HepG2 (cell line): ENCODE measurements around the gene AGPAT2. TPM values are rescaled to one million over a fixed set of nuclear protein-coding genes. Genes with fewer than 3 reads are reported as not detected.

Experiments used
- ARID2 ChIP-seq: sonication (generic); formaldehyde crosslinking; IDR thresholded peaks from 2 replicates; pipeline ENCODE4 v1.8.1; 2022; ENCODE audit warnings: mild to moderate bottlenecking, missing genetic modification reagents, borderline replicate concordance
- ATF5 ChIP-seq: sonication (generic); formaldehyde crosslinking; IDR thresholded peaks from 2 replicates; pipeline ENCODE4 v1.4.0; 2020; ENCODE audit warnings: mild to moderate bottlenecking, low read depth, missing genetic modification reagents
- CCDC6 ChIP-seq: sonication (generic); formaldehyde crosslinking; IDR thresholded peaks from 2 replicates; pipeline ENCODE4 v1.8.1; 2022; ENCODE audit warnings: mild to moderate bottlenecking, missing genetic modification reagents, moderate library complexity
- CTCF ChIP-seq: sonication (generic); formaldehyde crosslinking; IDR thresholded peaks from 2 replicates; pipeline ENCODE4 v1.5.0; 2020; ENCODE audit warnings: mild to moderate bottlenecking, missing genetic modification reagents, moderate library complexity
- GRHL1 ChIP-seq: sonication (generic); formaldehyde crosslinking; conservative IDR thresholded peaks from 2 replicates; pipeline ENCODE4 v1.8.0; 2022; ENCODE audit warnings: missing genetic modification reagents
- HNRNPK ChIP-seq: fragments of 200-400 bp; formaldehyde crosslinking; IDR thresholded peaks from 2 replicates; pipeline ENCODE4 v1.6.1; 2018; ENCODE audit warnings: low read length, low read depth, moderate library complexity, mild to moderate bottlenecking; ENCODE audit not compliant: poor library complexity, severe bottlenecking
- PHF20 ChIP-seq: sonication (generic); formaldehyde crosslinking; IDR thresholded peaks from 2 replicates; pipeline ENCODE4 v1.5.0; 2020; ENCODE audit warnings: mild to moderate bottlenecking, missing genetic modification reagents
- SOX6 ChIP-seq, 2 experiments: fragments of 450-650 bp in 1 of 2; sonication (generic) in 1 of 2; formaldehyde crosslinking in 1 of 2; IDR thresholded peaks; 2 replicates each; pipeline versions ENCODE4 v1.4.0 to v1.6.1; 2017 to 2020; ENCODE audit warnings: antibody characterized with exemption in 1 of 2, mild to moderate bottlenecking in 1 of 2, missing genetic modification reagents in 1 of 2
- SRSF9 ChIP-seq: fragments of 200-400 bp; formaldehyde crosslinking; IDR thresholded peaks from 2 replicates; pipeline ENCODE4 v1.6.1; 2018; ENCODE audit warnings: borderline replicate concordance, mild to moderate bottlenecking, low read depth, low read length; ENCODE audit not compliant: insufficient read depth, poor library complexity, severe bottlenecking
- TSC22D2 ChIP-seq: sonication (generic); formaldehyde crosslinking; IDR thresholded peaks from 2 replicates; pipeline ENCODE4 v1.5.1; 2020; ENCODE audit warnings: missing genetic modification reagents, mild to moderate bottlenecking, borderline replicate concordance
- ZBTB20 ChIP-seq: sonication (generic); formaldehyde crosslinking; IDR thresholded peaks from 2 replicates; pipeline ENCODE4 v1.8.1; 2023; ENCODE audit warnings: missing genetic modification reagents, low read depth, mild to moderate bottlenecking, borderline replicate concordance
- ZBTB8A ChIP-seq: sonication (generic); formaldehyde crosslinking; IDR thresholded peaks from 2 replicates; pipeline ENCODE4 v1.4.0; 2020; ENCODE audit warnings: mild to moderate bottlenecking, low read depth, missing genetic modification reagents, borderline replicate concordance
- ZNF441 ChIP-seq: sonication (generic); formaldehyde crosslinking; IDR thresholded peaks from 2 replicates; pipeline ENCODE4 v1.7.0; 2021; ENCODE audit warnings: missing genetic modification reagents, borderline replicate concordance
- ZNF546 ChIP-seq: sonication (generic); formaldehyde crosslinking; conservative IDR thresholded peaks from 2 replicates; pipeline ENCODE4 v1.8.1; 2023; ENCODE audit warnings: mild to moderate bottlenecking, missing genetic modification reagents
- ZNF674 ChIP-seq: sonication (generic); formaldehyde crosslinking; IDR thresholded peaks from 2 replicates; pipeline ENCODE4 v1.5.0; 2020; ENCODE audit warnings: low read depth, mild to moderate bottlenecking, missing genetic modification reagents
- ZSCAN20 ChIP-seq: sonication (generic); formaldehyde crosslinking; IDR thresholded peaks from 2 replicates; pipeline ENCODE4 v1.4.0; 2020; ENCODE audit warnings: missing genetic modification reagents, mild to moderate bottlenecking, borderline replicate concordance
- polyA plus RNA-seq, 8 experiments: library from polyadenylated mRNA; depleted of rRNA in 3 of 8; stranded (reverse) in 7 of 8; unstranded in 1 of 8; fragments of >200 nt; fragmentation: Illumina TruSeq in 4 of 8; extraction: Trizol in 4 of 8; gene quantifications; 2 replicates each; pipeline versions ENCODE4 v1.2.1 to v1.2.3, GENCODE V29; 2011 to 2016; ENCODE audit warnings: low read depth in 4 of 8, missing spikeins in 1 of 8, mixed read lengths in 1 of 8; ENCODE audit not compliant: insufficient read depth in 1 of 8
- total RNA-seq, 5 experiments: library from RNA; depleted of rRNA; stranded (reverse); fragments of >200 nt; fragmentation: Illumina TruSeq; extraction: Trizol; gene quantifications; 2 replicates each; pipeline ENCODE4 v1.2.3, GENCODE V29; 2016; ENCODE audit warnings: low read depth in 1 of 5
- TF ChIP-seq, protein P1 (sequence below): sonication (generic); formaldehyde crosslinking; IDR thresholded peaks from 2 replicates; pipeline ENCODE4 v1.5.0; 2020; ENCODE audit warnings: missing genetic modification reagents
- TF ChIP-seq, protein P2 (sequence below): sonication (generic); formaldehyde crosslinking; IDR thresholded peaks from 2 replicates; pipeline ENCODE4 v1.4.0; 2020; ENCODE audit warnings: missing genetic modification reagents, mild to moderate bottlenecking, borderline replicate concordance
- TF ChIP-seq, protein P3 (sequence below): sonication (generic); formaldehyde crosslinking; IDR thresholded peaks from 2 replicates; pipeline ENCODE4 v1.5.1; 2020; ENCODE audit warnings: missing genetic modification reagents, mild to moderate bottlenecking, borderline replicate concordance

Gene AGPAT2
- total and polyA plus RNA-seq, 2 of the 13 experiments (the other 11 are each of a cell fraction or from before 2014, with no cell fraction given) = 3.9 to 25.8 TPM

DNA sequence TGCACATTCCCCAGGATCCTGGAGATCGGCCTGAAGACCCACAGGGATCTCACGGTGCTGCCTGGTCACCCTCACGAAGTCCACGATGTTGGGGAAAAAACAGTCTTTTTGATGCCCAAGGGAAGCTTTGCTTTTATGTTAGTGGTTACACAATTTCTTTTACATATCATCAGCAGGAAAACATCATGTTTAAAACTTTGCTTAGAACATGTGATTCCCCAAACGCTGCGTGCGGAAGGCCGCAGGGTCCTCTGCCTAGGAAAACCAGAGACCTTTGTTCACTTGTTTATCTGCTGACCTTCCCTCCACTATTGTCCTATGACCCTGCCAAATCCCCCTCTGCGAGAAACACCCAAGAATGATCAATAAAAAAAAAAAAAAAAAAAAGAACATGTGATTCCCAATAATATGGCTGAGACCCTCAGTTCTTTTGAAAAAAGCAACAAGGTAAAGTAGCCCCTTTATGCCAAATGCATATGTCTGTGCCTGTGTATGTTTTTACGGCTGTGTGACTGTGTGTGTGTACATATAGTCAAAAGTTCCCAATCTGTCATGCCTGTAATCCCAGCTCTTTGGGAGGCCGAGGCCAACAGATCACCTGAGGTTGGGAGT lies 11.5 kb upstream of the AGPAT2 start (continued):
- TF ChIP-seq, protein P1, sequence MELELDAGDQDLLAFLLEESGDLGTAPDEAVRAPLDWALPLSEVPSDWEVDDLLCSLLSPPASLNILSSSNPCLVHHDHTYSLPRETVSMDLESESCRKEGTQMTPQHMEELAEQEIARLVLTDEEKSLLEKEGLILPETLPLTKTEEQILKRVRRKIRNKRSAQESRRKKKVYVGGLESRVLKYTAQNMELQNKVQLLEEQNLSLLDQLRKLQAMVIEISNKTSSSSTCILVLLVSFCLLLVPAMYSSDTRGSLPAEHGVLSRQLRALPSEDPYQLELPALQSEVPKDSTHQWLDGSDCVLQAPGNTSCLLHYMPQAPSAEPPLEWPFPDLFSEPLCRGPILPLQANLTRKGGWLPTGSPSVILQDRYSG = no peak
- no peak for TF ChIP-seq ZSCAN20 (CRISPR knock-in tag)
- TF ChIP-seq PHF20 = no peak
- TF ChIP-seq CCDC6 (CRISPR knock-in tag) = no peak
- TF ChIP-seq ZNF441 = no peak
- no peak for TF ChIP-seq ZNF674 (CRISPR knock-in tag)
- no peak for TF ChIP-seq ZBTB8A (CRISPR knock-in tag)
- TF ChIP-seq ZNF546 (CRISPR knock-in tag) = no peak
- TF ChIP-seq, protein P2, sequence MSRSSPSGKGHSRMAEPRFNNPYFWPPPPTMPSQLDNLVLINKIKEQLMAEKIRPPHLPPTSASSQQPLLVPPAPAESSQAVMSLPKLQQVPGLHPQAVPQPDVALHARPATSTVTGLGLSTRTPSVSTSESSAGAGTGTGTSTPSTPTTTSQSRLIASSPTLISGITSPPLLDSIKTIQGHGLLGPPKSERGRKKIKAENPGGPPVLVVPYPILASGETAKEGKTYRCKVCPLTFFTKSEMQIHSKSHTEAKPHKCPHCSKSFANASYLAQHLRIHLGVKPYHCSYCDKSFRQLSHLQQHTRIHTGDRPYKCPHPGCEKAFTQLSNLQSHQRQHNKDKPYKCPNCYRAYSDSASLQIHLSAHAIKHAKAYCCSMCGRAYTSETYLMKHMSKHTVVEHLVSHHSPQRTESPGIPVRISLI (CRISPR knock-in tag) = peak; percentile 74; the same call in 1 of the 2 replicates
- no peak for TF ChIP-seq ZBTB20
- TF ChIP-seq, protein P3, sequence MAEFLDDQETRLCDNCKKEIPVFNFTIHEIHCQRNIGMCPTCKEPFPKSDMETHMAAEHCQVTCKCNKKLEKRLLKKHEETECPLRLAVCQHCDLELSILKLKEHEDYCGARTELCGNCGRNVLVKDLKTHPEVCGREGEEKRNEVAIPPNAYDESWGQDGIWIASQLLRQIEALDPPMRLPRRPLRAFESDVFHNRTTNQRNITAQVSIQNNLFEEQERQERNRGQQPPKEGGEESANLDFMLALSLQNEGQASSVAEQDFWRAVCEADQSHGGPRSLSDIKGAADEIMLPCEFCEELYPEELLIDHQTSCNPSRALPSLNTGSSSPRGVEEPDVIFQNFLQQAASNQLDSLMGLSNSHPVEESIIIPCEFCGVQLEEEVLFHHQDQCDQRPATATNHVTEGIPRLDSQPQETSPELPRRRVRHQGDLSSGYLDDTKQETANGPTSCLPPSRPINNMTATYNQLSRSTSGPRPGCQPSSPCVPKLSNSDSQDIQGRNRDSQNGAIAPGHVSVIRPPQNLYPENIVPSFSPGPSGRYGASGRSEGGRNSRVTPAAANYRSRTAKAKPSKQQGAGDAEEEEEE = no peak
- no peak for TF ChIP-seq CTCF (CRISPR knock-in tag)
- TF ChIP-seq HNRNPK = no peak
- no peak for TF ChIP-seq SOX6 (IDR thresholded peaks at IDR 0.05)
- TF ChIP-seq SOX6 (CRISPR knock-in tag; IDR thresholded peaks at IDR 0.05) = peak; percentile 60
- no peak for TF ChIP-seq ARID2 (CRISPR knock-in tag)
- no peak for TF ChIP-seq ATF5 (CRISPR knock-in tag)
- TF ChIP-seq GRHL1 (CRISPR knock-in tag) = no peak
- TF ChIP-seq SRSF9 = no peak
- TF ChIP-seq TSC22D2 (CRISPR knock-in tag) = no peak
